GM21737 (cell line): ENCODE results near the gene PPM1B.
"Not testable (repeated sequence)": the region's sequence is repeated elsewhere in the genome, so short reads cannot be mapped to it uniquely, and the experiment has no call there.

Source experiments
- ATAC-seq: cut with Tn5 transposase; IDR thresholded peaks from one replicate; pipeline ENCODE4 v1.9.1; 2021; ENCODE audit warnings: mild to moderate bottlenecking, moderate library complexity; ENCODE audit not compliant: unreplicated experiment

The PPM1B gene

GRCh38 chr2:44168681-44169154 is at the start of gene PPM1B:
PPM1B (plus strand) TSS chr2:44168875; CDS start chr2:44201200, 32,325 bp downstream.
- ATAC-seq: peak; percentile 77

- no peak for ATAC-seq
Observed at GRCh38 chr2:44119878-44120277, 48.8 kb upstream of the PPM1B start.

GRCh38 chr2:44120428-44120827 is 48.2 kb upstream of the PPM1B start:
- no peak for ATAC-seq

GRCh38 chr2:44121899-44122298 is 46.8 kb upstream of the PPM1B start:
- no peak for ATAC-seq

- ATAC-seq: no peak
Observed at GRCh38 chr2:44124500-44124899, 44.2 kb upstream of the PPM1B start.

GRCh38 chr2:44126106-44126797 is 42.4 kb upstream of the PPM1B start:
- ATAC-seq: no peak

GRCh38 chr2:44130441-44130840 is 38.2 kb upstream of the PPM1B start:
- no peak for ATAC-seq

GRCh38 chr2:44131177-44131576 is 37.5 kb upstream of the PPM1B start:
- ATAC-seq: no peak

GRCh38 chr2:44133602-44134001 is 35.1 kb upstream of the PPM1B start:
- ATAC-seq: not testable (repeated sequence)

GRCh38 chr2:44134848-44135247 is 33.8 kb upstream of the PPM1B start:
- ATAC-seq: no peak

- ATAC-seq: no peak
Observed at GRCh38 chr2:44135296-44135695, 33.4 kb upstream of the PPM1B start.

- ATAC-seq: no peak
Observed at GRCh38 chr2:44135771-44136170, 32.9 kb upstream of the PPM1B start.

- no peak for ATAC-seq
Observed at GRCh38 chr2:44136252-44136651, 32.4 kb upstream of the PPM1B start.

- no peak for ATAC-seq
Observed at GRCh38 chr2:44137048-44137447, 31.6 kb upstream of the PPM1B start.

- no peak for ATAC-seq
Observed at GRCh38 chr2:44137872-44138551, 30.7 kb upstream of the PPM1B start.

- ATAC-seq: no peak
Observed at GRCh38 chr2:44139741-44140140, 28.9 kb upstream of the PPM1B start.

GRCh38 chr2:44142306-44142705 is 26.4 kb upstream of the PPM1B start:
- ATAC-seq: no peak

- ATAC-seq: no peak
Observed at GRCh38 chr2:44143701-44144100, 25.0 kb upstream of the PPM1B start.

- ATAC-seq: no peak
Observed at GRCh38 chr2:44148999-44149398, 19.7 kb upstream of the PPM1B start.

- ATAC-seq: no peak
Observed at GRCh38 chr2:44150473-44150872, 18.2 kb upstream of the PPM1B start.

- ATAC-seq: no peak
Observed at GRCh38 chr2:44152865-44153669, 15.6 kb upstream of the PPM1B start.
